ENCODE data around the gene RSL24D1. TPM values are rescaled to one million over a fixed set of nuclear protein-coding genes. Genes with fewer than 3 reads are reported as not detected.

RSL24D1 gene
- total RNA-seq, 1 experiment from 2014 or later = 87.0 TPM

GRCh38 chr15:55186331-55186730 lies 10.4 kb downstream of the RSL24D1 start:
- Histone ChIP-seq H3K4me3 (no peak overlapping the region), H3K36me3 (ENCODE audit: low read depth) (peaks cover 38% of the 10 kb centered on the region), H3K4me2 (no peak overlapping the region), H3K9me2 (ENCODE audit: insufficient read depth) (no peaks in the 10 kb centered on the region), H3K9me3 (ENCODE audit: insufficient read depth, low read depth) (no peaks in the 10 kb centered on the region), H3K79me2 (ENCODE audit: low read depth) (peaks cover 38% of the 10 kb centered on the region), H3F3A (ENCODE audit: insufficient read depth, low read depth) (peaks cover 4% of the 10 kb centered on the region; the same call in 1 of the 2 replicates), H2AFZ (no peak overlapping the region), H3K4me1 (replicated peaks; ENCODE audit: insufficient read depth) (no peaks in the 10 kb centered on the region), H4K20me1 (ENCODE audit: insufficient read depth) (peaks cover 59% of the 10 kb centered on the region), H3K27me3 (ENCODE audit: insufficient read depth, low read depth) (no peaks in the 10 kb centered on the region), H3K27ac (no peak overlapping the region)
- ChIA-PET CTCF (no interaction called here), POLR2A (ENCODE audit: unreplicated experiment) (no interaction called here)
- TF ChIP-seq CTCF (conservative IDR thresholded peaks at IDR 0.05) = no peak
- intact Hi-C loops (cut with micrococcal nuclease; ENCODE audit: unreplicated experiment) = no loop called here
- no TSS peak for BruUV-seq (replicated peaks)
- DNase-seq = no peak

GRCh38 chr15:55183679-55184078 lies 13.1 kb downstream of the RSL24D1 start:
- no TSS peak for BruUV-seq (replicated peaks)
- no peak overlapping the region for H2AFZ ChIP-seq
- peaks cover 47% of the 10 kb centered on the region for H4K20me1 ChIP-seq (ENCODE audit: insufficient read depth)
- no peaks in the 10 kb centered on the region for H3K27me3 ChIP-seq (ENCODE audit: insufficient read depth, low read depth)
- no peak overlapping the region for H3K4me3 ChIP-seq
- intact Hi-C loops (cut with micrococcal nuclease; ENCODE audit: unreplicated experiment) = no loop called here
- peaks cover 29% of the 10 kb centered on the region; the same call in 1 of the 2 replicates for H3K36me3 ChIP-seq (ENCODE audit: low read depth)
- peaks cover 22% of the 10 kb centered on the region; the same call in 1 of the 2 replicates for H3K79me2 ChIP-seq (ENCODE audit: low read depth)
- no peak for TF ChIP-seq EZH2 (IDR thresholded peaks at IDR 0.05; ENCODE audit: low read depth)
- TF ChIP-seq CTCF (conservative IDR thresholded peaks at IDR 0.05) = no peak
- H3K4me2 ChIP-seq = no peak overlapping the region
- no peaks in the 10 kb centered on the region for H3F3A ChIP-seq (ENCODE audit: insufficient read depth, low read depth)
- no peak overlapping the region for H3K27ac ChIP-seq
- H3K9me2 ChIP-seq (ENCODE audit: insufficient read depth) = no peaks in the 10 kb centered on the region
- H3K9me3 ChIP-seq (ENCODE audit: insufficient read depth, low read depth) = no peaks in the 10 kb centered on the region
- DNase-seq = no peak
- no peaks in the 10 kb centered on the region for H3K4me1 ChIP-seq (replicated peaks; ENCODE audit: insufficient read depth)
- POLR2A ChIA-PET (ENCODE audit: unreplicated experiment) = no interaction called here
- CTCF ChIA-PET = no interaction called here

GRCh38 chr15:55179141-55179540 lies 17.6 kb downstream of the RSL24D1 start:
- Histone ChIP-seq H3K4me2 (no peak overlapping the region), H3K79me2 (ENCODE audit: low read depth) (no peaks in the 10 kb centered on the region), H3K9me3 (ENCODE audit: insufficient read depth, low read depth) (no peaks in the 10 kb centered on the region), H3K4me1 (replicated peaks; ENCODE audit: insufficient read depth) (no peaks in the 10 kb centered on the region), H3K4me3 (no peak overlapping the region), H4K20me1 (ENCODE audit: insufficient read depth) (peaks cover 13% of the 10 kb centered on the region; the same call in 1 of the 2 replicates), H3K27ac (no peak overlapping the region), H3K36me3 (ENCODE audit: low read depth) (peaks cover 22% of the 10 kb centered on the region; the same call in 1 of the 2 replicates), H3K9me2 (ENCODE audit: insufficient read depth) (no peaks in the 10 kb centered on the region), H3K27me3 (ENCODE audit: insufficient read depth, low read depth) (no peaks in the 10 kb centered on the region), H2AFZ (no peak overlapping the region), H3F3A (ENCODE audit: insufficient read depth, low read depth) (no peaks in the 10 kb centered on the region)
- TF ChIP-seq CTCF (conservative IDR thresholded peaks at IDR 0.05) (no peak), EZH2 (IDR thresholded peaks at IDR 0.05; ENCODE audit: low read depth) (no peak)
- intact Hi-C loops (cut with micrococcal nuclease; ENCODE audit: unreplicated experiment) = no loop called here
- no peak for DNase-seq
- POLR2A ChIA-PET (ENCODE audit: unreplicated experiment) = no interaction called here
- BruUV-seq (replicated peaks) = no TSS peak
- CTCF ChIA-PET = interaction anchor here (0.6 kb wide), 1 partner anchor 168 kb away, joined by 3 read pairs; no protein-coding TSS in a partner anchor
